HG03432 (cell line): ENCODE data around the gene SIDT1.

Experiments
- ATAC-seq: cut with Tn5 transposase; IDR thresholded peaks from one replicate; pipeline ENCODE4 v1.9.1; 2021; ENCODE audit warnings: mild to moderate bottlenecking, moderate library complexity; ENCODE audit not compliant: unreplicated experiment

The SIDT1 gene

GRCh38 chr3:113545594-113545993, 13.2 kb downstream of the SIDT1 start:
- ATAC-seq: peak; percentile 29

DNA sequence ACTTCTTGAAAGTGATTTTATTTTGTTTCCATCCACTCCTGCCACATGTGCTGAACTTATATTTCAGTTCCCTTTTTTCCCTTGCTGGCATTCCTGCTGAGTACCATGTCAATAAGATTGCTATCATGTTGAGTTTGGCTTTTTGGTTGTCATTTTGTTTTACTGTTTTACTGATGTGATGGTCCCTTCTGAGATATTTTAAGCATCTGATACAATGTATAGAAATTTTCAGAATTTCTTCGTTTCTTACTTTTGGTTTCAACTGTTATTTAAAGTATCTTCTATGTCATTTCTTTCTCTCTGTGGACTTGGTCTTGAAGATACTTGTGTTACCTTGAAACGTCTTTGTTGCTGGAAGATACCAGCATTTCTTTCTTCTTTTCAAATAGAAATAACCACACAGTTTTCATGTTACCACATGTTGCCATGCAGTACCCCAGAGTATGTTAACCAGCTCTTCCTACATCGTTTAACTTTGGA, 14.1 kb downstream of the SIDT1 start:
- peak; percentile 88 for ATAC-seq

DNA sequence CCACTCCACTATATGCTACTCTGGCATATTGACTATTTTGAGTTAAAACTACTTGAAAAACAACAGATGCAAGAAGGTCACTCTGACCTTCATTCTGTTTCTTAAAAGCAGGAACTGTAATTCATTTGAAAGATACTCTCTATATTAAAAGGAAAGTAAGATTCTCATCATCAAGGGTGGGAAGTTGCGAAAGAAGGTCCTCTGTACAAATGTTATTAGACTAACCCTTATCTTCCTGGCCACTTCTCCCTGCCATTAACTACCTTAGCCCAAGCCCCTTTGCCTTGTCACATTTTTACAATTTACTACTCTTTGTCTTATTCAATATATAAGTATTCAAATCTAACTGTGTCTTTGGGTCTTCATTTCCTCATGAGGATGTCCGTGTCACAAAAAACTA, 16.1 kb downstream of the SIDT1 start:
- ATAC-seq: no peak

DNA sequence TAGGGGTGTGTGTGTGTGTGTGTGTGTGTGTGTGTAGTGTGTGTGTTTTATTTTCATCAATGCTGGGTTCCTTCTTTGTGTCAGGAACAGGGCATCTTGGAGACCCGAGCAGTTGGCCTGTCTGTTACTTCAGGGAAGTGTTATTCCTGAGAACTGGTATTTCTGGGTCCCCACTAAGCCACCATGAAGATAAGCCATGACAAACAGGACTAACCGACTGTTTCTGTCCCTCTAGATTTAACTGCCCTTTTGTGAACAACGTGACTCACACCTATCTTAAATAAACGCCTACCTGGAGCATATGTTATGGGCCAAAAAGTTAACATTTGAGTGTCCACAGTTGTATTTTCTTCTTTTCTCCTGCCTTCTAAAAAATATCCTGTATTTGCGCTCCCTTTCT, 19.5 kb downstream of the SIDT1 start:
- no peak for ATAC-seq

- no peak for ATAC-seq
These were observed 20.5 kb downstream of the SIDT1 start for GRCh38 chr3:113552851-113553250.

DNA sequence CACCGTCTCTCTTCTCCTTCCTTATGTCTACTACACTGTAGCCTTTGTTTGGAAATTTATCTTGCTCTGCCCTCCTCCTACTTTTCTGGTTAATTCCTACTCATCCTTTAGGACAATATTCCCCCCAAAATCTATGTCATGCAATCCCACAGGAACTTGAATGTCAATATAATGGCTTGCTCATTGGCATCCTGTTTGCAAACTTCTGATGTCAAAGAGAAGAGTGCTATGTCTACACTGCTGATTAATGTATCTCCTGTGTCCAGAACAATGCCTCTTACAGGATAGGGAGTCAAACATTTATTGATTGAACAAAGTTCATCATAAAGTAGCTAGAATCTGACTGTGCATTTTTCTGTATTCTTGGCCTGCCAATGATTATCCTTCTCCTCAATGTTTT, 22.8 kb downstream of the SIDT1 start:
- no peak for ATAC-seq

- ATAC-seq: no peak
These were observed 24.1 kb downstream of the SIDT1 start for GRCh38 chr3:113556316-113556945.

DNA sequence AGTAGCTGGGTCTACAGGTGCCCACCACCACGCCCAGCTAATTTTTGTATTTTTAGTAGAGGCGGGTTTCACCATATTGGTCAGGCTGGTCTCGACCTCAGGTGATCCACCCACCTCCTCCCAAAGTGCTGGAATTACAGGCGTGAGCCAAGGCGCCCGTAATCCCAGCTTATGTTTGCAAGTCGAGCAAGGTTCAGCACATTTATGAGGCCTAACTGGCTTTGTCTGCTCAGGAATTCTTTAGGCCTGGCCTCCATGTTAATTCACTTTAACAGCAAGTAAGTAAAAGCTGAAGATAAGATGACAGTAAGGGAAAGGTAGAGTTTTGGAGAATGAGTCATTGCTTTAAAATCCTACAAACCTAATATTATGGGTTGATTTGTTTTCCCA, 24.6 kb downstream of the SIDT1 start:
- no peak for ATAC-seq

GRCh38 chr3:113557374-113557773, 25.0 kb downstream of the SIDT1 start:
- no peak for ATAC-seq

- ATAC-seq: no peak
These were observed 26.7 kb downstream of the SIDT1 start for GRCh38 chr3:113559009-113559408.

- ATAC-seq: no peak
These were observed 27.9 kb downstream of the SIDT1 start for GRCh38 chr3:113560271-113560670.

GRCh38 chr3:113560831-113561623, 28.7 kb downstream of the SIDT1 start:
- no peak for ATAC-seq

DNA sequence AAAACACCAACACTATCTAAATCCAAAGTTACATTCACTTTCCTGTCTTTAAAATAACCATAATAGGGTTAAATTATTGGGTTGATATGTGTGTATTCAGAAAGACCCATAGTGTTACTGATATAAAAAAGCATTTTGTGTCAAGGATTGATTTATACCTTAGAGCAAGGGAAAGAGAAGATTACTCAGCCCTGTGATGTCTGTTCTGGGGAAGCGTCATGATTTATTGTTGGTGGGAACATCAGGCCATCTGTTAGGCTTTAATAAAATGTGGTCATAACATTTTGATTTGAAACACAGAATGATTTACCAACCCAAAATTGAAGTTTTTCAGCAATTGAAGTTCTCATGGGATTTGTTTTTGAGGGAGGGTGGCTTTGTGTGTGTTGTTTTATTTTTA, 33.2 kb downstream of the SIDT1 start:
- no peak for ATAC-seq

DNA sequence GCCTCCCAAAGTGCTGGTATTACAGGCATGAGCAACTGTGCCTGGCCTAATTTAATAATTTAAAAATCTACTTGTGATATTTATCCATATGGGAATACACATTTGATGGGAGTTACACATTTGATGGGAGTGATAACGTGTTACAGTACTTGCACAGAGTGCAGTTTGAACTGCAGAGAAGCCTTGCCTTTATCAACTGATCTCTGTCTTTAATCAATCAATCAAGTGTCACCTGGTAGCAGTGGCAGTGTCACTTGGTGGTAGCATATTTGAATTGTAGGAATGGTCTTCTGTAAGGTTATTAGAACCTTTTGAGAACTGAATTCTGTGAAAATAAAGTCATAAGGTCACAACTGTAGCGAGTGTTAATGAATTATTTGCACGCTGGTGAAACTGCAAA, 37.8 kb downstream of the SIDT1 start:
- no peak for ATAC-seq

- no peak for ATAC-seq
These were observed 39.0 kb downstream of the SIDT1 start for GRCh38 chr3:113571360-113571759.

DNA sequence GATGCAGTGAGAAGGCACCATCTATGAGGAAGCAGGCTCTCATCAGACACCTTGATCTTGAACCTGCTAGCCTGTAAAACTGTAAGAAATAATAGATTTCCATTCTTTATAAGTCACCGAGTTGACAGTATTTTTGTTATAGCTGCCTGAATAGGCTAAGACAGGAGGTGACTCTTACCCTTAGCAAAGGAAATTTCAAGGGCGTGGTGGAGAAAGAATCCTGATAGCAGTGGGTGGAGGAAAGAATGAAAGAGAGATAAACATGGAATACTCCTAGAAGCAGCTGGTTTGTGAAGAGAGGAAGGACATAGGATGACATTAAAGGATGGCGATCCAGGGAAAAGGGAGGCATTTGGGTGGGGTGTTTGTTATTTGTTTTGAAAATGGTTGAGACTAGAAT, 41.4 kb downstream of the SIDT1 start:
- no peak for ATAC-seq

DNA sequence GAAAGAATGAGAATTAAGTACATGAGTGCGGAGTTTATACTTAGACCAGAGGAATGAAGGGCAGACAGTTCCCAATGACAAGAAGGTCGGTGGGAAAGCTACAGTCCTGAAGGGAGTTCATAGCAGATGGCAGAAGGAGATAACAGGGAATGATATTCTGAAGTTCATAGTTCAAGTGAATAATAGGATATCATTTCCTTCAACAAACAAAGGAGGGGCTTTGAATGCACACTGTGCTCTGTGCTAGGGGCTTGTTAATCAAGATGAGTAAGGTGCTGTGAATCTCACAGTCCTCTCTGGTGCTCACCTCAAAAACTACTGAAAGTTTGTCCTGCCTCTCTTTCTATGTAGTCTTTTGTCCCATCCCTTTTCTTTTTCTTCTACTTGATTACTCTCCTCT, 41.9 kb downstream of the SIDT1 start:
- no peak for ATAC-seq

- ATAC-seq: no peak
These were observed 42.9 kb downstream of the SIDT1 start for GRCh38 chr3:113575206-113575605.

GRCh38 chr3:113585228-113585627, 52.9 kb downstream of the SIDT1 start:
- no peak for ATAC-seq

DNA sequence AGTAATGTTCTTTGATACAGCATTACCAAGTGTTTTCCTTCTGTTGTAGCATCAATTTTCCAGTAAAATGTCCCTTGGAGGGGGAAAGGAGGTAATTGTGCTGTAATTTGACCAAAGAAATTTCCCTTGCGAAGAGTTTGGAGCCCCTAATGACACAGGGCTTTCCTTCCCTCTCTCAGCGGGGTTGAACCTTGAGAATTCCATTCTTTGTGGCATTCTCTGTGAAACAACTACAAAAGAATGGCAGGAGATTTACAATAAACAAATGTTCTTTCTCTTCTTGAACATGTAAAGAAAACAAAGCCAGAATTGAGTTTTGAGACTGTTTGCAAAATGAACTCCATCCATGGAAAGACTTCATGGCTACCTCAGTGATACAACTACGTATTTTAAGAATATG, 53.4 kb downstream of the SIDT1 start:
- no peak for ATAC-seq

DNA sequence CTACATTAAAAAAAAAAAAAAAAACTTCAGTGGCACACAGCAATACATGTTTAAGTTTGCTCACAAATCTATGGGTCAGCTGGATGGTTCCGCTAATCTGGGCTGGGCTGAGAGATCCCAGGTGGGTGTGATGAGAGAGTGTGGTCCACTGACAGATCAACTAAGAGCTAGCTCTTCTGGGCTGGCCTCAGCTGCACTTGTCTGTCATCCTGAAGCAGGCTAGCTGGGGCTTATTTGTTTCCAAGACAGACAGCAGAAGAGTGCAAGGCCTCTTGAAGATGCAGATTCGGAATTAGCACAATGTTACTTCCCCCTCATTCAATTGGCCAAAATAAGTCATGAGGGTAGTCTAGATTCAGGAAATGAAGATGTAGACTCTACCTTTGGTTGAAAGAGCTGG, 56.5 kb downstream of the SIDT1 start:
- ATAC-seq: no peak

- no peak for ATAC-seq
These were observed 57.6 kb downstream of the SIDT1 start for GRCh38 chr3:113589971-113590370.

DNA sequence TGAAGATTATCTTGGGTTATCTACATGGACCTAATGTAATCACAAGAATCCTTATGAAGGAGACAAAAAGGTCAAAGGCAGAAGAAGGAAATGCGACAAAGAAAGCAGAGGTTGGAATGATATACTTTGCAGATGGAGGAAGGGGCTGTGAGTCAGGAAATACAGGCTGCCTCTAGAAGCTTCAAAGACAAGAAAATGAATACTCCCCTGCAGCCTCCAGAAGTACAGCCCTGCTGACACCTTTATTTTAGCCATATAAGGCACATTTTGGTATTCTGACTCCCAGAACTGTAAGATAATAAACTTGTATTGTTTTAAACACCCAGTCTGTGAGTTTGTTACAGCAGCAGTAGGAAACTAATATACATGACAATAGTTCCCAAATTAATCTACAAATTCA, 58.6 kb downstream of the SIDT1 start:
- no peak for ATAC-seq
